GM21737 (cell line): ENCODE results near the gene SLC8A3.

Source experiments
- ATAC-seq: cut with Tn5 transposase; IDR thresholded peaks from one replicate; pipeline ENCODE4 v1.9.1; 2021; ENCODE audit warnings: mild to moderate bottlenecking, moderate library complexity; ENCODE audit not compliant: unreplicated experiment

Gene SLC8A3

GRCh38 chr14:70077005-70077404 is 111.7 kb downstream of the SLC8A3 start:
- ATAC-seq, result no peak

GRCh38 chr14:70073924-70074566 is 114.7 kb downstream of the SLC8A3 start:
- ATAC-seq, result no peak

- no peak for ATAC-seq
Measured at GRCh38 chr14:70069186-70069585, 119.6 kb downstream of the SLC8A3 start.

- no peak for ATAC-seq
Measured at GRCh38 chr14:70067810-70068209, 120.9 kb downstream of the SLC8A3 start.

GRCh38 chr14:70064136-70064865 is 124.5 kb downstream of the SLC8A3 start:
- no peak for ATAC-seq

- no peak for ATAC-seq
Measured at GRCh38 chr14:70061108-70061507, 127.6 kb downstream of the SLC8A3 start.

GRCh38 chr14:70059545-70059944 is 129.2 kb downstream of the SLC8A3 start:
- ATAC-seq, result no peak

GRCh38 chr14:70057519-70058136 is 131.1 kb downstream of the SLC8A3 start:
- ATAC-seq, result no peak

- no peak for ATAC-seq
Measured at GRCh38 chr14:70052990-70053389, 135.8 kb downstream of the SLC8A3 start.

GRCh38 chr14:70050136-70050535 is 138.6 kb downstream of the SLC8A3 start:
- ATAC-seq, result no peak

- ATAC-seq, result no peak
Measured at GRCh38 chr14:70049605-70050004, 139.1 kb downstream of the SLC8A3 start.

GRCh38 chr14:70048313-70048654 is 140.5 kb downstream of the SLC8A3 start:
- no peak for ATAC-seq

GRCh38 chr14:70047598-70048312 is 141.0 kb downstream of the SLC8A3 start:
- ATAC-seq, result no peak

- no peak for ATAC-seq
Measured at GRCh38 chr14:70045844-70046535, 142.8 kb downstream of the SLC8A3 start.

GRCh38 chr14:70045310-70045709 is 143.4 kb downstream of the SLC8A3 start:
- ATAC-seq, result no peak

- ATAC-seq, result no peak
Measured at GRCh38 chr14:70043001-70043400, 145.8 kb downstream of the SLC8A3 start.

GRCh38 chr14:70036665-70037064 is 152.1 kb downstream of the SLC8A3 start:
- no peak for ATAC-seq

- no peak for ATAC-seq
Measured at GRCh38 chr14:70034257-70034656, 154.5 kb downstream of the SLC8A3 start.

GRCh38 chr14:70033561-70033960 is 155.2 kb downstream of the SLC8A3 start:
- ATAC-seq, result no peak

- no peak for ATAC-seq
Measured at GRCh38 chr14:70033116-70033515, 155.6 kb downstream of the SLC8A3 start.

GRCh38 chr14:70032447-70032846 is 156.3 kb downstream of the SLC8A3 start:
- no peak for ATAC-seq
